GM23338 (cell line): ENCODE results near the gene PXMP4.

ENCODE experiments used
- CREB1 ChIP-seq: fragments of 250-450 bp; sonication (Bioruptor Pico); IDR thresholded peaks from 2 replicates; pipeline ENCODE4 v1.5.0; 2020; ENCODE audit warnings: low read depth, mild to moderate bottlenecking, moderate library complexity
- CTCF ChIP-seq, 2 experiments: fragments of 200-600 bp in 1 of 2; sonication (generic) in 1 of 2; conservative IDR thresholded peaks; 2 replicates each; pipeline versions ENCODE4 v1.5.1 to v1.6.1; 2016 to 2017; ENCODE audit warnings: antibody characterized with exemption in 2 of 2, low read depth in 2 of 2, mild to moderate bottlenecking in 2 of 2, moderate library complexity in 1 of 2
- EZH2 ChIP-seq: fragments of 200-600 bp; sonication (generic); IDR thresholded peaks from one replicate; pipeline ENCODE4 v1.8.0; 2017; ENCODE audit warnings: antibody characterized with exemption, mild to moderate bottlenecking, low read depth; ENCODE audit not compliant: unreplicated experiment
- EZH2phosphoT487 ChIP-seq: fragments of 200-600 bp; sonication (generic); IDR thresholded peaks from one replicate; pipeline ENCODE4 v1.8.1; 2018; ENCODE audit warnings: antibody characterized with exemption; ENCODE audit not compliant: unreplicated experiment
- JUNB ChIP-seq: IDR thresholded peaks from one replicate; pipeline ENCODE4 v1.6.1; 2016; ENCODE audit warnings: antibody characterized with exemption; ENCODE audit not compliant: unreplicated experiment
- NANOG ChIP-seq: IDR thresholded peaks from 2 replicates; pipeline ENCODE4 v1.6.1; 2016; ENCODE audit warnings: antibody characterized with exemption, borderline replicate concordance
- POLR2AphosphoS5 ChIP-seq: IDR thresholded peaks from 2 replicates; pipeline ENCODE4 v1.6.1; 2016; ENCODE audit warnings: antibody characterized with exemption, low read depth
- STAT1 ChIP-seq: IDR thresholded peaks from one replicate; pipeline ENCODE4 v1.6.1; 2016; ENCODE audit warnings: antibody characterized with exemption; ENCODE audit not compliant: unreplicated experiment
- ZNF114 ChIP-seq: fragments of 250-450 bp; sonication (Bioruptor Pico); IDR thresholded peaks from 2 replicates; pipeline ENCODE4 v1.5.0; 2020; ENCODE audit warnings: mild to moderate bottlenecking, moderate library complexity
- ZNF331 ChIP-seq: fragments of 250-450 bp; sonication (Bioruptor Pico); IDR thresholded peaks from 2 replicates; pipeline ENCODE4 v1.5.0; 2020; ENCODE audit warnings: low read depth, mild to moderate bottlenecking, moderate library complexity
- TF ChIP-seq, protein P1 (sequence below): IDR thresholded peaks from 2 replicates; pipeline ENCODE4 v1.6.1; 2016; ENCODE audit warnings: antibody characterized with exemption
- TF ChIP-seq, protein P2 (sequence below): fragments of 250-450 bp; sonication (Bioruptor Pico); IDR thresholded peaks from 2 replicates; pipeline ENCODE4 v1.5.0; 2020; ENCODE audit warnings: mild to moderate bottlenecking, moderate library complexity
- TF ChIP-seq, protein P3 (sequence below): IDR thresholded peaks from one replicate; pipeline ENCODE4 v1.6.1; 2018; ENCODE audit warnings: antibody characterized with exemption; ENCODE audit not compliant: unreplicated experiment

GRCh38 chr20:33739493-33739892, 19.4 kb upstream of the PXMP4 start:
- TF ChIP-seq POLR2AphosphoS5: no peak
- no peak for TF ChIP-seq CTCF (conservative IDR thresholded peaks at IDR 0.05; ENCODE audit: low read depth in 2 of 2)
- TF ChIP-seq, protein P1, sequence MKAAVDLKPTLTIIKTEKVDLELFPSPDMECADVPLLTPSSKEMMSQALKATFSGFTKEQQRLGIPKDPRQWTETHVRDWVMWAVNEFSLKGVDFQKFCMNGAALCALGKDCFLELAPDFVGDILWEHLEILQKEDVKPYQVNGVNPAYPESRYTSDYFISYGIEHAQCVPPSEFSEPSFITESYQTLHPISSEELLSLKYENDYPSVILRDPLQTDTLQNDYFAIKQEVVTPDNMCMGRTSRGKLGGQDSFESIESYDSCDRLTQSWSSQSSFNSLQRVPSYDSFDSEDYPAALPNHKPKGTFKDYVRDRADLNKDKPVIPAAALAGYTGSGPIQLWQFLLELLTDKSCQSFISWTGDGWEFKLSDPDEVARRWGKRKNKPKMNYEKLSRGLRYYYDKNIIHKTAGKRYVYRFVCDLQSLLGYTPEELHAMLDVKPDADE: no peak
- TF ChIP-seq EZH2: no peak
- TF ChIP-seq, protein P2, sequence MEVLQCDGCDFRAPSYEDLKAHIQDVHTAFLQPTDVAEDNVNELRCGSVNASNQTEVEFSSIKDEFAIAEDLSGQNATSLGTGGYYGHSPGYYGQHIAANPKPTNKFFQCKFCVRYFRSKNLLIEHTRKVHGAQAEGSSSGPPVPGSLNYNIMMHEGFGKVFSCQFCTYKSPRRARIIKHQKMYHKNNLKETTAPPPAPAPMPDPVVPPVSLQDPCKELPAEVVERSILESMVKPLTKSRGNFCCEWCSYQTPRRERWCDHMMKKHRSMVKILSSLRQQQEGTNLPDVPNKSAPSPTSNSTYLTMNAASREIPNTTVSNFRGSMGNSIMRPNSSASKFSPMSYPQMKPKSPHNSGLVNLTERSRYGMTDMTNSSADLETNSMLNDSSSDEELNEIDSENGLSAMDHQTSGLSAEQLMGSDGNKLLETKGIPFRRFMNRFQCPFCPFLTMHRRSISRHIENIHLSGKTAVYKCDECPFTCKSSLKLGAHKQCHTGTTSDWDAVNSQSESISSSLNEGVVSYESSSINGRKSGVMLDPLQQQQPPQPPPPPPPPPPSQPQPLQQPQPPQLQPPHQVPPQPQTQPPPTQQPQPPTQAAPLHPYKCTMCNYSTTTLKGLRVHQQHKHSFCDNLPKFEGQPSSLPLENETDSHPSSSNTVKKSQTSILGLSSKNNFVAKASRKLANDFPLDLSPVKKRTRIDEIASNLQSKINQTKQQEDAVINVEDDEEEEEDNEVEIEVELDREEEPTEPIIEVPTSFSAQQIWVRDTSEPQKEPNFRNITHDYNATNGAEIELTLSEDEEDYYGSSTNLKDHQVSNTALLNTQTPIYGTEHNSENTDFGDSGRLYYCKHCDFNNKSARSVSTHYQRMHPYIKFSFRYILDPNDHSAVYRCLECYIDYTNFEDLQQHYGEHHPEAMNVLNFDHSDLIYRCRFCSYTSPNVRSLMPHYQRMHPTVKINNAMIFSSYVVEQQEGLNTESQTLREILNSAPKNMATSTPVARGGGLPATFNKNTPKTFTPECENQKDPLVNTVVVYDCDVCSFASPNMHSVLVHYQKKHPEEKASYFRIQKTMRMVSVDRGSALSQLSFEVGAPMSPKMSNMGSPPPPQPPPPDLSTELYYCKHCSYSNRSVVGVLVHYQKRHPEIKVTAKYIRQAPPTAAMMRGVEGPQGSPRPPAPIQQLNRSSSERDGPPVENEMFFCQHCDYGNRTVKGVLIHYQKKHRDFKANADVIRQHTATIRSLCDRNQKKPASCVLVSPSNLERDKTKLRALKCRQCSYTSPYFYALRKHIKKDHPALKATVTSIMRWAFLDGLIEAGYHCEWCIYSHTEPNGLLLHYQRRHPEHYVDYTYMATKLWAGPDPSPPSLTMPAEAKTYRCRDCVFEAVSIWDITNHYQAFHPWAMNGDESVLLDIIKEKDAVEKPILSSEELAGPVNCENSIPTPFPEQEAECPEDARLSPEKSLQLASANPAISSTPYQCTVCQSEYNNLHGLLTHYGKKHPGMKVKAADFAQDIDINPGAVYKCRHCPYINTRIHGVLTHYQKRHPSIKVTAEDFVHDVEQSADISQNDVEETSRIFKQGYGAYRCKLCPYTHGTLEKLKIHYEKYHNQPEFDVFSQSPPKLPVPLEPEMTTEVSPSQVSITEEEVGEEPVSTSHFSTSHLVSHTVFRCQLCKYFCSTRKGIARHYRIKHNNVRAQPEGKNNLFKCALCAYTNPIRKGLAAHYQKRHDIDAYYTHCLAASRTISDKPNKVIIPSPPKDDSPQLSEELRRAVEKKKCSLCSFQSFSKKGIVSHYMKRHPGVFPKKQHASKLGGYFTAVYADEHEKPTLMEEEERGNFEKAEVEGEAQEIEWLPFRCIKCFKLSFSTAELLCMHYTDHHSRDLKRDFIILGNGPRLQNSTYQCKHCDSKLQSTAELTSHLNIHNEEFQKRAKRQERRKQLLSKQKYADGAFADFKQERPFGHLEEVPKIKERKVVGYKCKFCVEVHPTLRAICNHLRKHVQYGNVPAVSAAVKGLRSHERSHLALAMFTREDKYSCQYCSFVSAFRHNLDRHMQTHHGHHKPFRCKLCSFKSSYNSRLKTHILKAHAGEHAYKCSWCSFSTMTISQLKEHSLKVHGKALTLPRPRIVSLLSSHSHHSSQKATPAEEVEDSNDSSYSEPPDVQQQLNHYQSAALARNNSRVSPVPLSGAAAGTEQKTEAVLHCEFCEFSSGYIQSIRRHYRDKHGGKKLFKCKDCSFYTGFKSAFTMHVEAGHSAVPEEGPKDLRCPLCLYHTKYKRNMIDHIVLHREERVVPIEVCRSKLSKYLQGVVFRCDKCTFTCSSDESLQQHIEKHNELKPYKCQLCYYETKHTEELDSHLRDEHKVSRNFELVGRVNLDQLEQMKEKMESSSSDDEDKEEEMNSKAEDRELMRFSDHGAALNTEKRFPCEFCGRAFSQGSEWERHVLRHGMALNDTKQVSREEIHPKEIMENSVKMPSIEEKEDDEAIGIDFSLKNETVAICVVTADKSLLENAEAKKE (CRISPR knock-in tag): no peak
- TF ChIP-seq, protein P3, sequence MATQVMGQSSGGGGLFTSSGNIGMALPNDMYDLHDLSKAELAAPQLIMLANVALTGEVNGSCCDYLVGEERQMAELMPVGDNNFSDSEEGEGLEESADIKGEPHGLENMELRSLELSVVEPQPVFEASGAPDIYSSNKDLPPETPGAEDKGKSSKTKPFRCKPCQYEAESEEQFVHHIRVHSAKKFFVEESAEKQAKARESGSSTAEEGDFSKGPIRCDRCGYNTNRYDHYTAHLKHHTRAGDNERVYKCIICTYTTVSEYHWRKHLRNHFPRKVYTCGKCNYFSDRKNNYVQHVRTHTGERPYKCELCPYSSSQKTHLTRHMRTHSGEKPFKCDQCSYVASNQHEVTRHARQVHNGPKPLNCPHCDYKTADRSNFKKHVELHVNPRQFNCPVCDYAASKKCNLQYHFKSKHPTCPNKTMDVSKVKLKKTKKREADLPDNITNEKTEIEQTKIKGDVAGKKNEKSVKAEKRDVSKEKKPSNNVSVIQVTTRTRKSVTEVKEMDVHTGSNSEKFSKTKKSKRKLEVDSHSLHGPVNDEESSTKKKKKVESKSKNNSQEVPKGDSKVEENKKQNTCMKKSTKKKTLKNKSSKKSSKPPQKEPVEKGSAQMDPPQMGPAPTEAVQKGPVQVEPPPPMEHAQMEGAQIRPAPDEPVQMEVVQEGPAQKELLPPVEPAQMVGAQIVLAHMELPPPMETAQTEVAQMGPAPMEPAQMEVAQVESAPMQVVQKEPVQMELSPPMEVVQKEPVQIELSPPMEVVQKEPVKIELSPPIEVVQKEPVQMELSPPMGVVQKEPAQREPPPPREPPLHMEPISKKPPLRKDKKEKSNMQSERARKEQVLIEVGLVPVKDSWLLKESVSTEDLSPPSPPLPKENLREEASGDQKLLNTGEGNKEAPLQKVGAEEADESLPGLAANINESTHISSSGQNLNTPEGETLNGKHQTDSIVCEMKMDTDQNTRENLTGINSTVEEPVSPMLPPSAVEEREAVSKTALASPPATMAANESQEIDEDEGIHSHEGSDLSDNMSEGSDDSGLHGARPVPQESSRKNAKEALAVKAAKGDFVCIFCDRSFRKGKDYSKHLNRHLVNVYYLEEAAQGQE: no peak
- no peak for TF ChIP-seq EZH2phosphoT487
- TF ChIP-seq ZNF114: no peak
- TF ChIP-seq CREB1 (CRISPR knock-in tag): no peak
- no peak for TF ChIP-seq STAT1
- TF ChIP-seq ZNF331 (CRISPR knock-in tag): no peak
- TF ChIP-seq JUNB: no peak
- TF ChIP-seq NANOG: no peak
